HG03103 (cell line): Measurements from ENCODE around the gene SRD5A2.

Experiments used
- ATAC-seq: cut with Tn5 transposase; IDR thresholded peaks from one replicate; pipeline ENCODE4 v1.9.1; 2021; ENCODE audit warnings: low read depth; ENCODE audit not compliant: unreplicated experiment

Gene SRD5A2

GRCh38 chr2:31580321-31581117 is at the start of gene SRD5A2:
Gene SRD5A2 (minus strand): TSS chr2:31580938. CDS start chr2:31580900, 38 bp downstream.
- ATAC-seq = no peak

GRCh38 chr2:31606509-31606908 is 25.8 kb upstream of the SRD5A2 start:
- no peak for ATAC-seq

GRCh38 chr2:31598694-31599093 is 18.0 kb upstream of the SRD5A2 start:
- no peak for ATAC-seq

GRCh38 chr2:31586230-31586629 is 5.5 kb upstream of the SRD5A2 start:
- no peak for ATAC-seq

- no peak for ATAC-seq
These were observed 522 bp upstream of the SRD5A2 start for GRCh38 chr2:31581124-31581795.

GRCh38 chr2:31579996-31580320 is 780 bp downstream of the SRD5A2 start:
- ATAC-seq = no peak

- ATAC-seq = no peak
These were observed 2.4 kb downstream of the SRD5A2 start for GRCh38 chr2:31578316-31578715.

GRCh38 chr2:31577143-31577542 is 3.6 kb downstream of the SRD5A2 start:
- ATAC-seq = no peak

GRCh38 chr2:31568585-31569201 is 12.0 kb downstream of the SRD5A2 start:
- no peak for ATAC-seq

GRCh38 chr2:31567679-31568078 is 13.1 kb downstream of the SRD5A2 start:
- no peak for ATAC-seq

GRCh38 chr2:31563273-31563839 is 17.4 kb downstream of the SRD5A2 start:
- no peak for ATAC-seq

GRCh38 chr2:31561823-31562222 is 18.9 kb downstream of the SRD5A2 start:
- ATAC-seq = no peak

- no peak for ATAC-seq
These were observed 22.1 kb downstream of the SRD5A2 start for GRCh38 chr2:31558401-31559295.

- ATAC-seq = no peak
These were observed 23.8 kb downstream of the SRD5A2 start for GRCh38 chr2:31556940-31557339.

GRCh38 chr2:31555967-31556706 is 24.6 kb downstream of the SRD5A2 start:
- no peak for ATAC-seq

GRCh38 chr2:31553362-31553761 is 27.4 kb downstream of the SRD5A2 start:
- no peak for ATAC-seq

GRCh38 chr2:31547485-31547884 is 33.3 kb downstream of the SRD5A2 start:
- no peak for ATAC-seq

- no peak for ATAC-seq
These were observed 38.9 kb downstream of the SRD5A2 start for GRCh38 chr2:31541853-31542252.

- no peak for ATAC-seq
These were observed 41.2 kb downstream of the SRD5A2 start for GRCh38 chr2:31539505-31539904.

GRCh38 chr2:31535768-31536167 is 45.0 kb downstream of the SRD5A2 start:
- no peak for ATAC-seq
